ENCODE measurements around the gene MRC2.

Gene MRC2

GRCh38 chr17:62641951-62642350 is 14.5 kb downstream of the MRC2 start:
- no peak for ATAC-seq
- TF ChIP-seq OSR1 (CRISPR knock-in tag; IDR thresholded peaks at IDR 0.05) (no peak), PPARA (CRISPR knock-in tag; IDR thresholded peaks at IDR 0.05; ENCODE audit: borderline replicate concordance) (no peak), ZFP30 (CRISPR knock-in tag; IDR thresholded peaks at IDR 0.05) (no peak), ZNF70 (CRISPR knock-in tag; IDR thresholded peaks at IDR 0.05) (no peak), ZC3H10 (CRISPR knock-in tag; IDR thresholded peaks at IDR 0.05) (no peak), RARB (CRISPR knock-in tag; IDR thresholded peaks at IDR 0.05) (no peak), BACH2 (CRISPR knock-in tag; IDR thresholded peaks at IDR 0.05; ENCODE audit: borderline replicate concordance) (no peak), TOX (CRISPR knock-in tag; IDR thresholded peaks at IDR 0.05; ENCODE audit: borderline replicate concordance) (no peak), PATZ1 (CRISPR knock-in tag; IDR thresholded peaks at IDR 0.05; ENCODE audit: borderline replicate concordance) (no peak), CSRNP3 (CRISPR knock-in tag; IDR thresholded peaks at IDR 0.05) (no peak), SNAI2 (CRISPR knock-in tag; IDR thresholded peaks at IDR 0.05) (no peak), ZNF8 (CRISPR knock-in tag; IDR thresholded peaks at IDR 0.05) (no peak), TSHZ2 (CRISPR knock-in tag; IDR thresholded peaks at IDR 0.05) (no peak), CREB5 (CRISPR knock-in tag; IDR thresholded peaks at IDR 0.05; ENCODE audit: low read depth) (no peak), ZNF565 (CRISPR knock-in tag; conservative IDR thresholded peaks at IDR 0.05; ENCODE audit: low read depth) (no peak), ARNTL (CRISPR knock-in tag; IDR thresholded peaks at IDR 0.05; ENCODE audit: borderline replicate concordance, low read depth) (no peak), ESRRG (CRISPR knock-in tag; IDR thresholded peaks at IDR 0.05) (no peak), TCF4 (CRISPR knock-in tag; IDR thresholded peaks at IDR 0.05; ENCODE audit: borderline replicate concordance) (no peak)

- ATAC-seq = no peak
- TF ChIP-seq GLIS3 (CRISPR knock-in tag; IDR thresholded peaks at IDR 0.05) = no peak
- TF ChIP-seq ARNTL (CRISPR knock-in tag; IDR thresholded peaks at IDR 0.05; ENCODE audit: borderline replicate concordance, low read depth) = no peak
- TF ChIP-seq SNAI2 (CRISPR knock-in tag; IDR thresholded peaks at IDR 0.05) = no peak
- no peak for TF ChIP-seq ZC3H10 (CRISPR knock-in tag; IDR thresholded peaks at IDR 0.05)
- no peak for TF ChIP-seq CREB5 (CRISPR knock-in tag; IDR thresholded peaks at IDR 0.05; ENCODE audit: low read depth)
- no peak for TF ChIP-seq ZFP3 (CRISPR knock-in tag; IDR thresholded peaks at IDR 0.05)
- TF ChIP-seq ISL1 (CRISPR knock-in tag; IDR thresholded peaks at IDR 0.05) = no peak
- TF ChIP-seq ZFP30 (CRISPR knock-in tag; IDR thresholded peaks at IDR 0.05) = no peak
- no peak for TF ChIP-seq TOX (CRISPR knock-in tag; IDR thresholded peaks at IDR 0.05; ENCODE audit: borderline replicate concordance)
- TF ChIP-seq TSHZ2 (CRISPR knock-in tag; IDR thresholded peaks at IDR 0.05) = no peak
- no peak for TF ChIP-seq TCF4 (CRISPR knock-in tag; IDR thresholded peaks at IDR 0.05; ENCODE audit: borderline replicate concordance)
- TF ChIP-seq CSDC2 (CRISPR knock-in tag; IDR thresholded peaks at IDR 0.05) = no peak
- TF ChIP-seq BACH2 (CRISPR knock-in tag; IDR thresholded peaks at IDR 0.05; ENCODE audit: borderline replicate concordance) = no peak
- no peak for TF ChIP-seq CSRNP3 (CRISPR knock-in tag; IDR thresholded peaks at IDR 0.05)
- TF ChIP-seq OSR1 (CRISPR knock-in tag; IDR thresholded peaks at IDR 0.05) = no peak
- TF ChIP-seq POU6F1 (CRISPR knock-in tag; IDR thresholded peaks at IDR 0.05; ENCODE audit: borderline replicate concordance, low read depth) = no peak
These were observed 16.0 kb downstream of the MRC2 start for GRCh38 chr17:62643496-62643895.

Data from SK-N-SH treated with all-trans-retinoic acid at 6 μM for 48 hours (cell line).